ENCODE measurements around the gene FAM13B.

The FAM13B gene

DNA sequence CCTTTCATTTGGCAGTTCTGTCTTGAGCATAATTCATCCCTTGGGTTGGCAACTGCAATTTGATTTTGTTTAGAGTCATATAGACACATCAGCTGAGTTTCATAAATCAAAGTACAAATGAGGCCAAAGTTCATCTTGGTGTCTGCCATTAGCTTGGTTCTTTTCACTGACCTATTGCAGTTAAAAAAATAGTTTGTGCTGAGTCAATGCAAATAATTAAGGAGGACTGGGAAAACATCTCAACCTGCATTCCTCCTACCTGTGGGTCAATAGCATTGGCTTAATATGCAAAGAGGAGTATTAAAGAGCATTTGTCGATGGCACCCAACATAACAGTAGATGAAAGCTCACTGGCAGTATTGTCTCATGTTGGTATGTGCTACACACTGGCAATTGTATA, 142.0 kb downstream of the FAM13B start:
- DNase-seq, result no peak

DNA sequence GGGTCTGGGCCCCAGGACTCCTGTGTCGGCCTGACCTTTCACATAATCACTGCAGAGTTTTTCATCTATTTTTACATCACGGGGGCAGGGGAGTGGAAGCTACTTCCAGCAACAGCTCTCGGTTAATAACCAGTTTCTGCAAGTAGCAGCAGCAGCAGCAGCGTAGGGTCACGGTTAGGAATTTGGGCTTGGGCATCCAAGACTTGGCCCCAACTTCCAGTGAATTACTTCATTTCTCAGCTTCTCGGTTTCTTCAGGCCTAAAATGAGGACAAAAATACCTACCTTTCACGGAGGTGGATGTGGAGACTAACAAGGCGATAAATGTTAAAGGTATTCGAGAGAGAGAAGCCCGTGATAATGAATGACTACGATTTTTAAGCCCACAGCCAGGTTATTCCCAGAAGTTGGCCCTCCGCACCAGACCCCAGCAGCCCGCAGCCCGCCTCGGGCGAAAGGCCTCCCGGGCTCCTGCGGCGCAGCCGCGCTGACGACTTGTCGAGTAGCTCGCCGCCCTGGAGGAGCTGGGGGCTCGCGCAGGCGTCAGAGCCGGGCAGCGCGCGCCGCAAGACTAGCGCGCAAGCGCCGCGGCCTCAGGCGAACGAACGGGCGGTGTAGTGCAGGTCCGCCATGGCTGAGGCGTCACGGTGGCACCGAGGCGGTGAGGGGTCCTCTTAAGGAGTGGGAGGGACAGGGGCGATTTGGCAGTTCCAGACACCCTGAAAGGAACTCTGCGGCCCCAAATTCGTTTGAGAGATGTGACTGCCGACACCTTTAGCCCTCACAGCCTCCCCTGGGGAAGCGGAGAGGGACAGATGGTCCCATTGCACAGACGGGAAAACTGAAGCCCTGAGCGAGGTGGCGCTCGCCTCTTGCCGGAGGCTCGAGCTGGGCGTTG, 143.8 kb downstream of the FAM13B start, which contains the start of gene PKD2L2:
TSS of gene PKD2L2 (plus strand) at position 595 of the 897 bp plus-strand sequence. CDS start at position 630, 35 bp downstream.
- DNase-seq, result no peak

DNA sequence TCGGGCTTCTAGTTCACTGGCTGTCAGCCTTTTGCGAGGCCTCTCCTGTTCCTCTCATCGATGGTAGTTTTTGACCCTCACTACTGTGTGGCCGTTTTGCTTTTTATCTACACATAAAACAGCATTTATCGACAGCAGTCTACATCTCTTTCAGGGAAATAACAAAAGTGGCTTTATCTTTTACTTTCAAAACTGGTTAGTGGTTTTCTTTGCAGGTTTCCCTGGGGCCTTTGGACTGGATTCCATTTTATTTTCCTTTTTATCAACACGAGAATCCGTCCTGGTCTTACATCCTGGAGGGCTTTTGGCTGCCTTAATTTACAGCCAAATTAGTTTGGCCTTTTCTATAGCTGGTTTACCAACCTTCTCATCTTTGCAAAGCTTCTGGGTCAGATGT, 144.4 kb downstream of the FAM13B start:
- DNase-seq, result no peak
